ENCODE data around the gene B4GALT2.
A peak's percentile ranks its signal among the peaks of the same experiment; 100 is the strongest.

The B4GALT2 gene

GRCh38 chr1:43985984-43986595, 7.1 kb downstream of the B4GALT2 start:
- no peak for DNase-seq

- DNase-seq: no peak
Observed at GRCh38 chr1:43986712-43987111, 7.7 kb downstream of the B4GALT2 start.

- no peak for DNase-seq
Observed at GRCh38 chr1:43987159-43987902, 8.3 kb downstream of the B4GALT2 start.

- no peak for DNase-seq
Observed at GRCh38 chr1:43990271-43991199, 11.5 kb downstream of the B4GALT2 start.

GRCh38 chr1:43991200-43991475, 12.1 kb downstream of the B4GALT2 start:
- no peak for DNase-seq

- peak; percentile 80 for DNase-seq
Observed at GRCh38 chr1:43991476-43992231, 12.6 kb downstream of the B4GALT2 start, which contains the start of gene CCDC24. TSS of gene CCDC24 (plus strand) at chr1:43991599. CDS start at chr1:43991879, 280 bp downstream.

- DNase-seq: no peak
Observed at GRCh38 chr1:43992232-43992995, 13.4 kb downstream of the B4GALT2 start.

- no peak for DNase-seq
Observed at GRCh38 chr1:43993206-43993914, 14.3 kb downstream of the B4GALT2 start.

GRCh38 chr1:43994071-43994470, 15.1 kb downstream of the B4GALT2 start:
- DNase-seq: no peak

GRCh38 chr1:43994794-43995790, 16.1 kb downstream of the B4GALT2 start:
- DNase-seq: no peak

- DNase-seq: no peak
Observed at GRCh38 chr1:43995984-43996732, 17.1 kb downstream of the B4GALT2 start.

GRCh38 chr1:43996733-43997115, 17.7 kb downstream of the B4GALT2 start:
- no peak for DNase-seq

GRCh38 chr1:43997295-43997999, 18.4 kb downstream of the B4GALT2 start:
- DNase-seq: no peak

- DNase-seq: no peak
Observed at GRCh38 chr1:43998000-43998378, 19.0 kb downstream of the B4GALT2 start.

GRCh38 chr1:43999455-43999854, 20.4 kb downstream of the B4GALT2 start:
- no peak for DNase-seq

GRCh38 chr1:44000122-44000665, 21.2 kb downstream of the B4GALT2 start:
- DNase-seq: no peak

GRCh38 chr1:44002165-44002564, 23.2 kb downstream of the B4GALT2 start:
- DNase-seq: no peak

GRCh38 chr1:44002606-44003157, 23.7 kb downstream of the B4GALT2 start:
- DNase-seq: no peak

Data from T1000 (cell line).